UCSD-AML1 (cell line): Measurements from ENCODE around the gene HLA-C.
"Not testable (repeated sequence)": the region's sequence is repeated elsewhere in the genome, so short reads cannot be mapped to it uniquely, and the experiment has no call there.

Experiments
- DNase-seq: peaks from one replicate; lab custom pipeline; 2025; ENCODE audit not compliant: unreplicated experiment; lab: John Stamatoyannopoulos, UW

HLA-C gene

GRCh38 chr6:31271641-31272357 lies at the start of gene HLA-C:
HLA-C (minus strand) TSS chr6:31272092; CDS start chr6:31272071, 21 bp downstream.
- DNase-seq = peak; percentile 85

DNA sequence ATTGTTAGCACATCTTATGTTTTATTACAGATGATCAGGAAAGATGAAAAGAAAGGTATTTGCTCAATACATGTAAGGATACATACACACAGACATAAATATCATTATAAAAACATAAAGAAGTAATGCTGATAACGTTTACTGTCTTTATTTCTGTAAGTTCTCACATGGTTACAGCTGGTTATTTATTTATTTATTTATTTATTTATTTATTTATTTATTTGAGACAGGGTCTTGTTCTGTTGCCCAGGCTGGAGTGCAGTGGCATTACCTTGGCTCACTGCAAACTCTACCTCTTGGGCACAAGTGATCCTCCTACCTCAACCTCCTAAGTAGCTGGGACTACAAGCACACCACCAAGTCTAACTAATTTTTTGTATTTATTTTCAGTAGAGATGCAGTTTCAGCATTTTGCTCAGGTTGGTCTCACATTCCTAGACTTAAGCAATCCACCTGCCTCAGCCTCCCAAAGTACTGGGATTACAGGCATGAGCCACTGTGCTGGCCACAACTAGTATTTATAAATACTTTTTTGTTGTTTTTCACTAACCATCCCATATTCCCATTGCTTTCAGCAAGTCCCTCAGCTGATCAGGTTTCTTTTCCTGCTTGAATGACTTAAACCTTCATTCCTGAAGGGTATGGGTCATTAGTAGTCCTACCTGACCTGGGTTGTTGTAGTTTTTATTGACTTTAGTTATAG lies 49.3 kb upstream of the HLA-C start:
- DNase-seq = no peak

DNA sequence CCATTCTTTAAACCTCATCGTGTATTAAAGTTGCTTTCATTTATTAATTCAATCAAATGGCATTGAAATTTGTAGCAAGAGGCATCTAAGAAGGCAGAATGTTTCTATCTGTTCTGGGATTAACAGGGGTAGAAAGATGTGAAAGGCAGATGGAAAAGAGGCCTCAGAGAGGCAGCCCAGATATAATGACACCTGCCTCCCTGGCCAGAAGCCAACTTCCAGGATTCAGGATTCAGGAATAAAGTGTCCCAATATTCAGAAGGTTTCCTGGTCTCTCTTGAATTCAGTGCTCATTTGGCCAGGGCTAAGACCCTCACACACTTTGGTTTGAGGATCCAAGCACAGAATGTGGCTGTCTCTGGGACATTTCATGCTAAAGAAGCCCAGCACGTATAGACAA lies 45.1 kb upstream of the HLA-C start:
- DNase-seq = no peak

DNA sequence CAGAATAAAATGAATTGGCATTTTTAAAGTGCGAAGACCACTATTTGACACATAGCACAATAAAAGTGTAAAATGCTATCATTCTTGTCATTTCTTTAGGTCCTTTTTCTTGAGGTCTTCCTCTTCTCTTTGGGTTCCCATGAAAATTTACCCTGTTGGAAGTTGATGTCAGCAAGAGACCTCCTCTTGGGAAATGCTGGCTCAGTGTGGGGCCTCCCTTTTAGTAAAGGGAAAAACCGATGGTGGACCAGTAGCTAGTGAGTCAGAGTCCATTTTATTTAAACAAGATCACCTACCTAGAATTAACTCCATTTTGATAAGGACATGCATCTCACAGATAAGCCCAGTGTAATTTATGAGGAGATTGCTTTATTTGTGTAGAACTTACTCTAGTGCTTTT lies 37.7 kb upstream of the HLA-C start:
- no peak for DNase-seq

GRCh38 chr6:31308845-31309175 lies 36.9 kb upstream of the HLA-C start:
- DNase-seq = no peak

DNA sequence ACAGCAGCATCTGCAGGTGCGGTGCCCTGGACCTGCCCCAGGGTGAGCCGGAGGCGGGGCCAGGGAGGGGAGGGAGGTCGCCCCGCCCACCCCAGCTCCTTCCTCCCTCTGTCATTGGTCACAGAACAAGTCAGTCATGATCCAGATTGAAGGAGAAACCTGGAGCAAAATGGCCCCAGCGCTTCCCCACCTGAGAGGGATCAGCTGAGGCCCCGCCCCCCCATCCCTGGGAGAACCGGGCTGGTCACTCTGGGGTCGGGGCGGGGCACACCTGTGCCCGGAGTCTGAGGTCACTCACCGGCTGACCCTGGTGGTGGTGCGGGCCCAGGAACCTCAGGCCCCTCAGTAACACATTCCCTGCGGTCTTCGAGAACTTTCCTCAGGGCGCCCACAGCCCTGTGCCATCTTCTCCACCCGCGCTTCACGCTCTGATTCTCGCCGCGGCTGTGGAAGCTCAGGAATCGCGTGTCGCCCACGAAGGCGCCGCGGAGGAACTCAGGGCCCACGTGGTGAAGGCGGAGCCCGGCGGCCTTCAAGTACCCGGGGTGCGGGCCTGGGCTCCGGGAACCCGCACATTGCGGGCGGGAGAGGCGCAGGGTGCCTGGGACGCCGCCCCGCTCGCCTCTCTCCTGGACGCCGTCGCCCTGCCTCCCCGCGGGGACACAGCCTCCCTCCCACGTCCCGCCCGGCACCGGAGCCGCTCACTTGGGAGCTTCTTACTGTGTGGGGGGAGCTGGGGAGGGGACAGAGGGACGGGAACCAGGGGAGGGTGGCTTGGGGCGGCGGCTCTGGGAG lies 36.4 kb upstream of the HLA-C start:
- DNase-seq = no peak

GRCh38 chr6:31307669-31308049 lies 35.8 kb upstream of the HLA-C start:
- DNase-seq = no peak

GRCh38 chr6:31305703-31306219 lies 33.9 kb upstream of the HLA-C start:
- DNase-seq = no peak

GRCh38 chr6:31304683-31305082 lies 32.8 kb upstream of the HLA-C start:
- no peak for DNase-seq

DNA sequence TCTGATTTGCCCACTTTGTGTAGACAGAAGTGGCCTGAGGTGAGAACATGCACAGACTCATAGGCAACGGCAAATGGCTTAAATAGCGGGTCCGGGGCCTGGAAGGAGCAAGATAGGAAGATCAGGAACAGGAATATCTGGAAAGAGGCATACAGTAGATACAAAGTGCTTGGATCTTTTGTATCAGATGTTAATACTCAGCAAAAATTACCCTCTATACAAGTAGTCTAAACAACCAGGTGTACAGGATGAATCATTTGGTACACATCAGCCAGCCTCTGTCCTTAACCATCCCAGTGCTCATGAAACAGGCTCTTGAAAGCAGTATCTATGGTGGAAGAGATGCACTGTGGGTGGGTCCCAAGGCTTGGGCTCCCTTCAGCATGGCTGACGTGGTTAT lies 28.9 kb upstream of the HLA-C start:
- no peak for DNase-seq

GRCh38 chr6:31299947-31300346 lies 28.1 kb upstream of the HLA-C start:
- no peak for DNase-seq

- DNase-seq = no peak
Measured at GRCh38 chr6:31299511-31299910, 27.6 kb upstream of the HLA-C start.

DNA sequence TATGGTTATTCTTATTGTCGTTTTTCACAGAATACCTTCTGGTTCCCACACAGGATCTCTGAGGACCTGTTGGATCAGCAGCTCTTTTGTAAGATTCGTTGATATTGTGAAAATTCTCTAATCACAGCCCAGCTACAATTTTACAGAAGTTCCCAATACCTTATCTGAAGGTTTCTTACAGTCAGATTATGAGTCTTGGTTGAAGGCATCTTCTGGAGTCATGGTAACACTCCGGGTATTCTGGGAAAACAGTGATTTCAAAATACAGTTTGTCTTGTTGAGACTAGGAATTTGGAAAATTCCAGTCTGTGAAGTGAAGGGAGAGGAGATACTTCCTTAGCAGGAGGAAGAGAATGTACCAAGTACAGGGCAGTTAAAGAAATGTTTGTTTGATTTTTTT lies 22.2 kb upstream of the HLA-C start:
- no peak for DNase-seq

DNA sequence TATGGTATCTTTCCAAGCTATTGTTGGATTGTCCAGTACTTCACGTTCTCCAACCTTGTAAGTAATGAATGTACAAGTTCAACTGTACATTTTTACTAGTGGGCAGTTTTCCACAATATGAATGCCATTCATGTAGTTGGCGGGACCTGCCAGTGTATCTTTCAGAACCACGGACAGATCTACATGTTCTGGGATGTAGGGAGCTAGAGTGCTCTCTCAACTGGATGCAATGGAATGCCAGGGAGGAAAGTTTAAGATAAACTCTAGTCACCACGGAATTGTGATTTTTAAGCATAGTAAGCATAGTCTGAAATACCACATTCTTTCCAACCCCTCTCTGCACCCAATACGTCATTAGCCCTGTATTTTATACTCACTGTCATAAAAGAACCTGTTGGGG lies 21.5 kb upstream of the HLA-C start:
- DNase-seq = no peak

GRCh38 chr6:31289788-31290187 lies 17.9 kb upstream of the HLA-C start:
- DNase-seq = no peak

GRCh38 chr6:31287619-31288018 lies 15.7 kb upstream of the HLA-C start:
- DNase-seq = no peak

GRCh38 chr6:31285982-31286381 lies 14.1 kb upstream of the HLA-C start:
- no peak for DNase-seq

DNA sequence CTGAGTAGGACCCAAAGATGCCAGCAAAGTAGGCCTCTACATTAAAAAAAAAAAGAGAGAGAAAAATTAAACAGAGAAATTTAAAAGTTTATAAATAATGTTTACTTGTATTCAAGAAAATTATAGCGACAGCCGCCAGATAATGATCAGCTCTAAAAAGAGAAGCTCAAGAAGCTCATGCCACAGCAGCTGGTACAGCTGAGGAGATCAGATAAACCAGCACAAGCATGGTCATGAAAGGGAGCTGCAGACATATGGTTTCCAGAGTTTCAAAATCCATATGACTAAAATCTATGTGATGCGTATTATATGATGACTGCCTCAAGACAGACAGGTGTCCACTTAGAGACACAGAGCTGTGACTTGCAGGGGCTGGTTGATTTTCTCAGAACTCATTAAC lies 13.6 kb upstream of the HLA-C start:
- DNase-seq = no peak

GRCh38 chr6:31279647-31280046 lies 7.8 kb upstream of the HLA-C start:
- DNase-seq = not testable (repeated sequence)

DNA sequence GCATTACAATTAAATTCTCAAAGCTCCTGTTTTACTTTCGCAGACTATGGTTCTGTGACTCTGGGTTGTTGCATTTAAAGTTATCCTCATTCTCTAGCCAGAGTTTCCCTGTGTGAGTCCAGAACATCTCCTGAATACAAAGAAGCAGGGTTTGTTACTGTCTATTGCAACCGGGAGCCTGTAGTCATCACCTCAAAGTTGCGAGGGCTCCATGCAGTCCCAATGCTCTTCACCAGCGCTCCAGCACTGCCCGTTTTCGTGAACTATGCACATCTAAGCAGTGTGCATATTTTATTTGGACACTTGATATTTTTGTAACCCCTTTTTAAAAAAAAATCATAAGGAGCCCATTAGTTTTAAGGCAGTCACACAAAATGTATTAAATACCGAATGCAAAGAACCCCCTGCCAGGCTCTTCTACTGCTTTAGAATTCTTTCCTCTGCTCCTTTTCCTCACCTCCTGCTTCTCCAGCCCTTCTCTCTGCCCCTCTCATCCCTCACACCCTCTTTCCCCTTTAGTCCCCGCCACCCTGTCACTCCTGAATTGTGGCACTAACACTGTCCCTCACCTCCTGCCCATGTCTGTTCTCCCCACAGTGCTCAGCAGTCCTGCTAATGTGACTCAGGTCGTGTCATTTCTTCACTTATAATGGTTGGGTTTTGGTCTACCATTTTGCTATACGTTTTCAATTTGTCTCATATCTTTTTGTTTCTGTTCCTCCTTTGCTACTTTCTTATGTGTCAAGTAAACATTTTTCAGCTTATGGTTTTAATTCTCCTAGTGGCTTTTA lies 1.1 kb upstream of the HLA-C start:
- no peak for DNase-seq

- DNase-seq = no peak
Measured at GRCh38 chr6:31272436-31272835, 544 bp upstream of the HLA-C start.
